OCI-LY1 (cell line): ENCODE results near the gene HLCS.

Experiments
- H2AFZ ChIP-seq: fragments of 200-600 bp; sonication (generic), shearing (Covaris generic); 2 replicates; pipeline ENCODE4 v1.6.0; 2014; ENCODE audit warnings: antibody characterized with exemption, mild to moderate bottlenecking, low read length
- H3F3A ChIP-seq: fragments of 200-600 bp; sonication (generic), shearing (Covaris generic); 2 replicates; pipeline ENCODE4 v1.6.0; 2014; ENCODE audit warnings: mild to moderate bottlenecking, antibody characterized with exemption, low read length, moderate library complexity; ENCODE audit not compliant: insufficient read depth
- H3K27ac ChIP-seq: fragments of 200-600 bp; sonication (generic); 2 replicates; pipeline ENCODE4 v1.5.1; 2014; ENCODE audit warnings: low read length, mixed run types, mild to moderate bottlenecking, low read depth; ENCODE audit not compliant: poor library complexity, severe bottlenecking
- H3K27me3 ChIP-seq: fragments of 200-600 bp; sonication (generic); 2 replicates; pipeline ENCODE4 v1.6.0; 2014; ENCODE audit warnings: antibody characterized with exemption, mild to moderate bottlenecking, low read length, moderate library complexity; ENCODE audit not compliant: insufficient read depth
- H3K36me3 ChIP-seq: fragments of 200-600 bp; sonication (generic); 2 replicates; pipeline ENCODE4 v1.6.1; 2014; ENCODE audit warnings: mild to moderate bottlenecking, antibody characterized with exemption, low read length, moderate library complexity, mixed read lengths; ENCODE audit not compliant: insufficient read depth
- H3K4me1 ChIP-seq: fragments of 200-600 bp; sonication (generic); 2 replicates; pipeline ENCODE4 v1.5.1; 2014; ENCODE audit warnings: mild to moderate bottlenecking, low read length, moderate library complexity; ENCODE audit not compliant: insufficient read depth, severe bottlenecking
- H3K4me2 ChIP-seq: fragments of 200-600 bp; sonication (generic), shearing (Covaris generic); 2 replicates; pipeline ENCODE4 v1.6.1; 2014; ENCODE audit warnings: low read length
- H3K4me3 ChIP-seq: fragments of 200-600 bp; sonication (generic); 2 replicates; pipeline ENCODE4 v1.5.1; 2014; ENCODE audit warnings: low read length, low read depth, mild to moderate bottlenecking, mixed read lengths; ENCODE audit not compliant: poor library complexity, severe bottlenecking
- H3K79me2 ChIP-seq: fragments of 200-600 bp; shearing (Covaris generic); 2 replicates; pipeline ENCODE4 v1.6.1; 2016; ENCODE audit warnings: mixed run types, low read length, mixed read lengths; ENCODE audit not compliant: insufficient read depth
- H3K9ac ChIP-seq: fragments of 200-600 bp; sonication (generic), shearing (Covaris generic); 2 replicates; pipeline ENCODE4 v1.6.1; 2014; ENCODE audit warnings: mild to moderate bottlenecking, low read length, mixed read lengths
- H3K9me2 ChIP-seq: fragments of 200-600 bp; sonication (generic), shearing (Covaris generic); 2 replicates; pipeline ENCODE4 v1.6.1; 2014; ENCODE audit warnings: low read depth, mild to moderate bottlenecking, low read length, mixed read lengths
- H3K9me3 ChIP-seq: fragments of 200-600 bp; shearing (Covaris generic); 2 replicates; pipeline ENCODE4 v1.6.1; 2014; ENCODE audit warnings: low read length, mixed read lengths
- H4K20me1 ChIP-seq: fragments of 200-600 bp; sonication (generic), shearing (Covaris generic); 2 replicates; pipeline ENCODE4 v1.6.0; 2016; ENCODE audit warnings: mild to moderate bottlenecking, low read length; ENCODE audit not compliant: insufficient read depth
- EZH2 ChIP-seq: fragments of 200-600 bp; sonication (generic), shearing (Covaris generic); IDR thresholded peaks from 2 replicates; pipeline ENCODE4 v1.8.0; 2017; ENCODE audit warnings: borderline replicate concordance, mixed run types, mild to moderate bottlenecking, antibody characterized with exemption, low read length, moderate library complexity, mixed read lengths
- TF ChIP-seq, protein P1 (sequence below): fragments of 200-600 bp; sonication (generic), shearing (Covaris generic); IDR thresholded peaks from 2 replicates; pipeline ENCODE4 v1.5.1; 2017; ENCODE audit warnings: mild to moderate bottlenecking, antibody characterized with exemption, low read length, moderate library complexity, mixed read lengths

The HLCS gene

GRCh38 chr21:36704958-36705678 lies 261.4 kb downstream of the HLCS start:
- H3K9ac ChIP-seq, result no peak overlapping the region
- no peak overlapping the region for H3K4me3 ChIP-seq
- no peaks in the 10 kb centered on the region for H3K27me3 ChIP-seq
- no peaks in the 10 kb centered on the region for H3K79me2 ChIP-seq
- H3K4me2 ChIP-seq, result no peak overlapping the region
- no peaks in the 10 kb centered on the region for H3K36me3 ChIP-seq
- H3K27ac ChIP-seq, result no peak overlapping the region
- H4K20me1 ChIP-seq, result no peaks in the 10 kb centered on the region
- no peak overlapping the region for H2AFZ ChIP-seq
- no peaks in the 10 kb centered on the region for H3K9me3 ChIP-seq
- H3K9me2 ChIP-seq, result no peaks in the 10 kb centered on the region
- TF ChIP-seq, protein P1, sequence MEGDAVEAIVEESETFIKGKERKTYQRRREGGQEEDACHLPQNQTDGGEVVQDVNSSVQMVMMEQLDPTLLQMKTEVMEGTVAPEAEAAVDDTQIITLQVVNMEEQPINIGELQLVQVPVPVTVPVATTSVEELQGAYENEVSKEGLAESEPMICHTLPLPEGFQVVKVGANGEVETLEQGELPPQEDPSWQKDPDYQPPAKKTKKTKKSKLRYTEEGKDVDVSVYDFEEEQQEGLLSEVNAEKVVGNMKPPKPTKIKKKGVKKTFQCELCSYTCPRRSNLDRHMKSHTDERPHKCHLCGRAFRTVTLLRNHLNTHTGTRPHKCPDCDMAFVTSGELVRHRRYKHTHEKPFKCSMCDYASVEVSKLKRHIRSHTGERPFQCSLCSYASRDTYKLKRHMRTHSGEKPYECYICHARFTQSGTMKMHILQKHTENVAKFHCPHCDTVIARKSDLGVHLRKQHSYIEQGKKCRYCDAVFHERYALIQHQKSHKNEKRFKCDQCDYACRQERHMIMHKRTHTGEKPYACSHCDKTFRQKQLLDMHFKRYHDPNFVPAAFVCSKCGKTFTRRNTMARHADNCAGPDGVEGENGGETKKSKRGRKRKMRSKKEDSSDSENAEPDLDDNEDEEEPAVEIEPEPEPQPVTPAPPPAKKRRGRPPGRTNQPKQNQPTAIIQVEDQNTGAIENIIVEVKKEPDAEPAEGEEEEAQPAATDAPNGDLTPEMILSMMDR, result no peak
- TF ChIP-seq EZH2, result no peak
- no peaks in the 10 kb centered on the region for H3K4me1 ChIP-seq
- H3F3A ChIP-seq, result no peaks in the 10 kb centered on the region

DNA sequence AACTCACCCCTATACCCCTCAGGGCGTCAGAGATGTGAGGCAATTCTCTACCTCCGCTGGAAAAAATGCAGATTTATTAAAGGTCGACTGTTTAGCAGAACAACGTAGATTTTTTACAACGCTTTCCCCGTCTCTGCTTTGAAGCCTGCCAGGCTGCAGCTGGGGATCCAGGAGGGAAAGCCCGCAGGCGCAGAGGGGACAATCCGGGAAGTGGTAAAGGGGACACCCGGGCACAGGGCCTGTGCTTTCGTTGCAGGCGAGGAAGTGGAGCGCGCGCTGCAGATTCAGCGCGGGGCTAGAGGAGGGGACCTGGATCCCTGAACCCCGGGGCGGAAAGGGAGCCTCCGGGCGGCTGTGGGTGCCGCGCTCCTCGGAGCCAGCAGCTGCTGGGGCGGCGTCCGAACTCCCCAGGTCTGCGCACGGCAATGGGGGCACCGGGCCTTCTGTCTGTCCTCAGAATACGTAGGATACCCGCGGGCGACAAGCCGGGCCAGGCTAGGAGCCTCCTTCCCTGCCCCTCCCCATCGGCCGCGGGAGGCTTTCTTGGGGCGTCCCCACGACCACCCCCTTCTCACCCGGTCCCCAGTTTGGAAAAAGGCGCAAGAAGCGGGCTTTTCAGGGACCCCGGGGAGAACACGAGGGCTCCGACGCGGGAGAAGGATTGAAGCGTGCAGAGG lies 262.1 kb downstream of the HLCS start:
- no peak overlapping the region for H3K9ac ChIP-seq
- H4K20me1 ChIP-seq, result no peaks in the 10 kb centered on the region
- H2AFZ ChIP-seq, result no peak overlapping the region
- no peaks in the 10 kb centered on the region for H3K9me3 ChIP-seq
- H3K9me2 ChIP-seq, result no peaks in the 10 kb centered on the region
- H3K79me2 ChIP-seq, result no peaks in the 10 kb centered on the region
- H3K4me1 ChIP-seq, result no peaks in the 10 kb centered on the region
- H3K4me3 ChIP-seq, result no peak overlapping the region
- TF ChIP-seq EZH2, result no peak
- no peaks in the 10 kb centered on the region for H3K36me3 ChIP-seq
- H3K27me3 ChIP-seq, result no peaks in the 10 kb centered on the region
- H3F3A ChIP-seq, result no peaks in the 10 kb centered on the region
- no peak overlapping the region for H3K4me2 ChIP-seq
- H3K27ac ChIP-seq, result no peak overlapping the region

DNA sequence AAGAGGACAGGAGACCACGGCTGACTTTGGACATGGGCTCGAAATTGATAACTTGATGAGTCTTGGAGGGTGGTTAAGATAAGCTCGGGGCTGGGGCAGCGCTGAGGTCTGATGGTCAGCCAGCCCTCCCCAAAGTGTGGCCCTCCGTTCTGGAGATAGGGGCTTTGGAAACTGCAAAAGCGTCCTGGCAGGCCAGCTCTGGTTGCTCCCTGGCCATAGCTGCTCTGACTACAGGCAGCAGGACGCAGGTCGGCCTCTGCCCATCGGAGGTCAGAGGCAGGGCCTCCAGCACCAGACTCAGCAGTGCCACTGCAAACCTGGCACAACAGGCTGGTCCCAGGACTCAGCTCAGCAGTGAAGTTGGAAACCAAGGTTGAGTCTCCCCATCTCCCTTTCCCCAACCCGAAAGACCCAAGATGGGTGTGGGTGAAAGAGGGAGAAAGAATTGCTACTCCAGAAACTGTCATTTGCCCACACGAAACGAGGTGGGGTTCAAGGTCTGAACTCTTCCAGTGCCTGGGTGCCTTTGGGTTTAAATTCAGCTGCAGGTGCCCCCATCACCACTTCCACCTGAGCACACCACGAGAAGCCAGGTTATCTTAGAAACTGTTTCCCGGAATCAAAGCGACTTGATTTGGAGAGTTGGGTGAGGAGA lies 262.7 kb downstream of the HLCS start:
- Histone ChIP-seq H3K27me3 (no peaks in the 10 kb centered on the region), H4K20me1 (no peaks in the 10 kb centered on the region), H3K27ac (no peak overlapping the region), H3K79me2 (no peaks in the 10 kb centered on the region), H3K4me2 (no peak overlapping the region), H3K9ac (no peak overlapping the region), H3K9me2 (no peaks in the 10 kb centered on the region), H2AFZ (no peak overlapping the region), H3F3A (no peaks in the 10 kb centered on the region), H3K9me3 (no peaks in the 10 kb centered on the region), H3K36me3 (no peaks in the 10 kb centered on the region), H3K4me3 (no peak overlapping the region), H3K4me1 (no peaks in the 10 kb centered on the region)
- TF ChIP-seq, protein P1, result no peak
- no peak for TF ChIP-seq EZH2
